Stimulated activated CD4-positive, alpha-beta T cell treated with anti-CD3 and anti-CD28 coated beads, Interleukin-12 subunit alpha, Interleukin-12 subunit beta, amount 100 ng/mL, for 4 hours (primary cell): ENCODE data around the gene STXBP6.
"Not testable (repeated sequence)": the region's sequence is repeated elsewhere in the genome, so short reads cannot be mapped to it uniquely, and the experiment has no call there.

ENCODE experiments used
- DNase-seq: peaks from one replicate; pipeline ENCODE4 v3.0.0-alpha.2; 2020

The STXBP6 gene

GRCh38 chr14:24982472-24983155 is 67.3 kb downstream of the STXBP6 start:
- no peak for DNase-seq

DNA sequence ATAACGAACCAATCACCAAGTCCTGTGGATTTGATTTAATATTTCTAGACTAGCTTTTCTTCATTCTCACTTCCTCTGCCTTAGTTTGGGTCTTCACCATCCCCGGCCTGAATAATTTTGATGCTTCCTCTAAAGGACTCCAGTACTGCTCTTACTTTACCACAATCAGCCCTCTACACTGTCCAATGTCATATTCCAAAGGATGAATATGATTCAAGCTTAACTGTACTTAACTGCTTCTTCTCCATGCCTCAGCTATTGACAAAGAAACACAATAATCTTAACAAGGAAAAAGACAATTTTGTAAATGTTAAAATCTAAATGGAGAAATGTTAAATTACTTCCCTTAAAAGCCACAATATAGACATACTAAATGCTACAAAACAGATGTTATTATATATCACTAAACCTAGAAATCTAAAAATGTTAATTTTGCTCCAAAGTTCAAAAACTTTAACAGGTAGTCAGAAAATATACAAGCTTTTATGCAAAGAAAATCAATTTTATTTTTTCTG is 70.2 kb downstream of the STXBP6 start:
- no peak for DNase-seq

GRCh38 chr14:24978862-24979724 is 70.9 kb downstream of the STXBP6 start:
- no peak for DNase-seq

DNA sequence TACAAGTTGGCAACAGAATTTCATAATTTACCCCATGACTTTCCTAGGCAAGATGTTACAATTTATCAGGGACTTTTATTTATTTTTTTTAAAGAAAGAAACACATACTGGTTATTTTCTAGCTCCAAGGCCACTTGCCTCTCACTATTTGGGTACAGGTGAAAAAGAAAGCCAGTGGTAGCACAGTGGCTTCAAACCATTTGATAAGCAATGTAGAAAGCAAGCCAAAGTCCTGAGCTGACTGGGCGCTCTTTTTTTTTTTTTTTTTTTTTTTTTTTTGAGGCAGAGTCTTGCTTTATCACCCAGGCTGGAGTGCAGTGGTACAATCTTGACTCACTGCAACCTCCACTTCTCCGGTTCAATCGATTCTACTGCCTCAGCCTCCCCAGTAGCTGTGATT is 73.3 kb downstream of the STXBP6 start:
- no peak for DNase-seq

GRCh38 chr14:24975393-24975792 is 74.6 kb downstream of the STXBP6 start:
- DNase-seq: no peak

- DNase-seq: no peak
Observed at GRCh38 chr14:24974591-24975374, 75.2 kb downstream of the STXBP6 start.

DNA sequence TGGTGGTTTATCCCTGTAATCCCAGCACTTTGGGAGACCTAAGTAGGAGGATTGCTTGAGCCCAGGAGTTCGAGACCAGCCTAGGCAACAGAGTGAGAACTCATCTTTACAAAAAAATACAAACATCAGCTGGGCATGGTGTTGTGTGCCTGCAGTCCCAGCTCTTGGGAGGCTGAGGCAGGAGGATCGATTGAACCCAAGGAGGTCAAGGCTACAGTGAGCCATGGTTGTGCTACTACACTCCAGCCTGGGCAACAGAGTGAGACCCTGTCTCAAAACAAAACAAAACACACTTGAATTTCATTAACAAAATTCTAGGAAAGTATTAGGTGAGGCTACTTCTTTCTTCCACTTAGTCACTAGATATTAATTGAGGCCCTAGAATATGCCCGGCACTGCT is 77.1 kb downstream of the STXBP6 start:
- DNase-seq: no peak

- no peak for DNase-seq
Observed at GRCh38 chr14:24971255-24971654, 78.7 kb downstream of the STXBP6 start.

GRCh38 chr14:24966579-24966964 is 83.4 kb downstream of the STXBP6 start:
- DNase-seq: no peak

GRCh38 chr14:24965934-24966578 is 83.9 kb downstream of the STXBP6 start:
- DNase-seq: no peak

GRCh38 chr14:24965578-24965933 is 84.4 kb downstream of the STXBP6 start:
- no peak for DNase-seq

- no peak for DNase-seq
Observed at GRCh38 chr14:24964591-24964990, 85.4 kb downstream of the STXBP6 start.

- DNase-seq: no peak
Observed at GRCh38 chr14:24964048-24964447, 85.9 kb downstream of the STXBP6 start.

GRCh38 chr14:24962118-24962517 is 87.8 kb downstream of the STXBP6 start:
- DNase-seq: not testable (repeated sequence)

GRCh38 chr14:24960816-24961215 is 89.1 kb downstream of the STXBP6 start:
- DNase-seq: no peak

- no peak for DNase-seq
Observed at GRCh38 chr14:24959791-24960331, 90.1 kb downstream of the STXBP6 start.

- no peak for DNase-seq
Observed at GRCh38 chr14:24958271-24958670, 91.7 kb downstream of the STXBP6 start.

GRCh38 chr14:24957814-24958213 is 92.1 kb downstream of the STXBP6 start:
- DNase-seq: no peak

DNA sequence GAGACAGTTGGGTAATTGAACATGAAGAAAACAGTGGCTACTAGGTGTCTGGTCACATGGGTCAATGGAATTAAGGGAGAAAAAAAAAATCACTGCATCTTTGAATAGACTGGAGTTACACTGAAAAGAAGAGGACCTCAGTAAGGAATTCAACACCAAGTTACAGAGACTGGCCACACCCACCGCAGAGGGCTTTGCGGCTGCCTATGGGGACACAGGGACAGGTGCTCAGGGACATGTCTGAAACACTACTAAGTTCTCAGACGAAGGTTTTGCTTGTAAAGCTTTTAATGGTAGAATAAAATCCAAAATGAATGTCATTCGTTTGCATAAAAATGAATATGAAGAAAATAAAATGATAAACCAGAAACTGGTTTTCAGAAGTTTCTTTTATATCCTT is 93.8 kb downstream of the STXBP6 start:
- no peak for DNase-seq

DNA sequence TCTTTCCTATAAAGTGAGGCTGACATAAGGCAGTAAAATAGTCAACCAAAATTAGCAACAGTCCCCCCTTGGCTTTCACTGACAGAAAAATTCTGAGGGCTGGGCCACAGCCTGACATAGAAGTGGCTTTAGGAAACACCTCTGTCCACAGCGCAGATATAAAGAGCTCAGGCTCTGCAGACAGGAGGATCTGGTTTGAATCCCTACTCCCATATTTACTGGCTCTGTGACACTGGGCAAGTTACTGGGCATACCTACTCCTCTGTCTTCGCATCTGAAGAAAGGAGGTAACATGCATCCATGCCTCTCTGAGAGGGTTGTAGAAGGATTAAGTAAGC is 95.3 kb downstream of the STXBP6 start:
- DNase-seq: no peak

GRCh38 chr14:24954037-24954699 is 95.8 kb downstream of the STXBP6 start:
- no peak for DNase-seq
